ENCODE data around the gene LRRFIP2. TPM values are rescaled to one million over a fixed set of nuclear protein-coding genes. Genes with fewer than 3 reads are reported as not detected.
A peak's percentile ranks its signal among the peaks of the same experiment; 100 is the strongest.
"Not testable (repeated sequence)": the region's sequence is repeated elsewhere in the genome, so short reads cannot be mapped to it uniquely, and the experiment has no call there.

The LRRFIP2 gene
- total RNA-seq, 2 donors from 2014 or later, result 17.3 to 41.0 TPM

DNA sequence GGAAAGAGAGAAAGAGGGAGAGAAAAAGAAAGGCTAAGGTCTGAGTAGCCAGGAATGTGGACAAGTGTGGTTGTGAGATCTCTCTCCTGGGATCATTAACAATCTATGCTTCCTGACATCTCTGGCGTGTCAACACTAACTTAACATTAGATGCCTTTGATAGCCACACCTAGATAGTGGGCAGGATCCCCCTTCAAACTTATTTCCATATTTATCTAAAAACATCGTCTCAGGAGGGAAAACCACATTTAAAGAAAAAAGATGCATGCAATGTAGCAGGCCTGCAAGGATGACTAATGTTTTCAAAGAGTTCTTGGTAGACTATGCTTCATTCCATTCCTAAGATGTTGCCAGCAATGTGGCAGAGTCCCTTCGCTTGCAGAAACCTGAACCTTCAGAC, 100.2 kb downstream of the LRRFIP2 start:
- H3K36me3 Mint-ChIP-seq, result peaks cover 0 to 4% of the 10 kb centered on the region in 2 donors
- H3K27ac Mint-ChIP-seq, result no peak overlapping the region
- ATAC-seq, result peak in 1 of 2 donors; percentile 75
- H3K9me3 Mint-ChIP-seq, result no peaks in the 10 kb centered on the region
- DNase-seq (ENCODE audit: low spot score in 2 of 2), result no peak

DNA sequence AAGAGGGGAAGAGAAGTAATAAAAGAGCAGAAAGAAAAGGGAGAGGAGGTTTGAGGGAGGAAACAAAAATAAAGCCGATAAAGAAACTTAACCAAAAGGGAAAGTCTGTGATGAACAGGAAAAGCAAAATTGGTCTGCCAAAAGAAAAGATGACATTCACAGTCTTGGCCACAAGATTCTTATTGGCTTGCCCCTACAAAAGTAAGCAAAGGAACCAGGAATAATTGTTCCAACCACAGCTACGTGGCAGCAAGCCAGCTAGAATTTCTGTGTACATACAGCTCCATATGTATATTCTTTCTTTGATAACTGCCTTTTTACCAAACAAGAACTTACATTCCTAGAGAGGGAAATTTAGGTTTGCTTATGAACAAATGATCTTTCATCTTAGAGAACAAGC, 101.5 kb downstream of the LRRFIP2 start:
- DNase-seq (ENCODE audit: low spot score in 2 of 2) (no peak), ATAC-seq (peak in 1 of 2 donors; percentile 20)
- Mint-ChIP-seq H3K36me3 (peaks cover 0 to 4% of the 10 kb centered on the region in 2 donors), H3K27ac (no peak overlapping the region), H3K9me3 (no peaks in the 10 kb centered on the region)

DNA sequence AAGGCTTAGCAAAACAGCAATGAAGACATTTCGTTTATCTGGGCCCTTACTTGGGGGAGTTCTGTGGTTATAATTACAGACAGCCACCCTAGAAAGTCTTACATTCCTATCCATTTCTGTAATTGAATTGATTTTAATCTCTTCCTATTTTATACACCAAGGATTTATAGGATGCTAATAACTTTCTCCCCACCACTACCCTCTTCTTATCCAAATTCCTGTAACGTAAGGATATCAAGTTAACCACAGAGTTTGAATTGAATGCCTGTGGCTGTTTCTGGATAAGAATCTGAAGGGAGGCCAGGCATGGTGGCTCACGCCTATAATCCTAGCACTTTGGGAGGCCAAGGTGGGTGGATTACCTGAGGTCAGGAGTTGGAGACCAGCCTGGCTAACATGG, 102.5 kb downstream of the LRRFIP2 start:
- ATAC-seq (no peak), DNase-seq (ENCODE audit: low spot score in 2 of 2) (no peak)
- H3K9me3 Mint-ChIP-seq, result no peaks in the 10 kb centered on the region
- H3K27ac Mint-ChIP-seq, result no peak overlapping the region
- peaks cover 0 to 4% of the 10 kb centered on the region in 2 donors for H3K36me3 Mint-ChIP-seq

DNA sequence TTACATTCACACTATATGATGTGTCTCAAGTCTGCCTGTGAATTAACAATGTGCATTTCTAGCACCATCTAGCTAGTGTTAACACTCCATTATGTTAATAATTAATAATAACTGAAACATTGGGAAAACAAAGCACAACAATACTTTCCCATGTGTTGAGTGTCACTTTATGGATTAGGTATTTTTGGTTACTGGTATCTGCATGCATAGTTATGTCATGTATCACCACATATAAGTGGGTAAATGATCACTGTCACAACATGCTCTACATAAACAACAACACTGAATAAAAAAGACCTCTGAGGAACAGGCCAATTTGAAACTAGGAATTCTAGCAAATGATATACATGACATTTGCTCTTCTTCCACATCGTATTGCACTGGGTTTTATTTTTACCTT, 106.4 kb downstream of the LRRFIP2 start:
- no peaks in the 10 kb centered on the region for H3K9me3 Mint-ChIP-seq
- DNase-seq (ENCODE audit: low spot score in 2 of 2) (no peak), ATAC-seq (no peak)
- no peak overlapping the region for H3K27ac Mint-ChIP-seq
- H3K36me3 Mint-ChIP-seq, result no peaks in the 10 kb centered on the region

DNA sequence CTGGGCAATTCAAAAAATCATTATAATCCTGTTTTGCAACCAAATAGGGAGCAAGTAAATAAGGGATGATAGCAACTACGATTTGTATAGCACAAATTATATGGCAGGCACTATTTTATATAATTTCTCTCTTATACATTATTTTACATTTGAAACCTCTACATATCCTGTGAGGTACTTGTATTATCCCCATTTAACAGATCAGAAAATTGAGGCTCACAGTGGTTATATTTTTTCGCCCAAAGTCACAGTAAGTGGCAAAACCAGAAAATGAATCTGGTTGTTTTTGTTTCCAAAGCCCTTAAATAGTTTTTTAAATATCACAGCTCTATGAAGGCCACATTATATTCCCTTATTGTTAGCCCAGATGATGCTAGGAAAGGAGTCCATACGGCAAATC, 106.8 kb downstream of the LRRFIP2 start:
- DNase-seq (ENCODE audit: low spot score in 2 of 2) (no peak), ATAC-seq (no peak)
- no peaks in the 10 kb centered on the region for H3K9me3 Mint-ChIP-seq
- no peaks in the 10 kb centered on the region for H3K36me3 Mint-ChIP-seq
- H3K27ac Mint-ChIP-seq, result no peak overlapping the region

DNA sequence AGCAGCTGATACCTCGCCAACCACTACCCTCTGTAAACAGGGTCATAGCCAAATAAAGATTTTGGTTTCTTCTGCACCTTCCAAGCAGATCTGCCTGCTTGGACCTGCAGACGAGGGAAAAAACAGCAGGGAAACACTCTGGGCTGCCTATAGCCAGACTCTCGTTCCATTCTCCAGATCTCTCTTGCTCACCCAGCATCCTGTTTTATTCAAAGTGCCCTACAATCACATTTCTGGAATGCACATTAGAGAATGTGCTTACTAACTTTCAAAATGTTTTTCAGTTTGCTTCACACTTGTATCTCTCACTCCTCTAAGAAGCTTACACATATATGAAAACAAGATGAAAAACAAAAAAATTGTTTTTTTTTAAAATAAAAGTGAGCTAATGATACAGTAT, 109.6 kb downstream of the LRRFIP2 start:
- Mint-ChIP-seq H3K36me3 (peaks cover 0 to 7% of the 10 kb centered on the region in 2 donors), H3K27ac (no peak overlapping the region), H3K9me3 (no peaks in the 10 kb centered on the region)
- ATAC-seq (no peak), DNase-seq (ENCODE audit: low spot score in 2 of 2) (no peak)

DNA sequence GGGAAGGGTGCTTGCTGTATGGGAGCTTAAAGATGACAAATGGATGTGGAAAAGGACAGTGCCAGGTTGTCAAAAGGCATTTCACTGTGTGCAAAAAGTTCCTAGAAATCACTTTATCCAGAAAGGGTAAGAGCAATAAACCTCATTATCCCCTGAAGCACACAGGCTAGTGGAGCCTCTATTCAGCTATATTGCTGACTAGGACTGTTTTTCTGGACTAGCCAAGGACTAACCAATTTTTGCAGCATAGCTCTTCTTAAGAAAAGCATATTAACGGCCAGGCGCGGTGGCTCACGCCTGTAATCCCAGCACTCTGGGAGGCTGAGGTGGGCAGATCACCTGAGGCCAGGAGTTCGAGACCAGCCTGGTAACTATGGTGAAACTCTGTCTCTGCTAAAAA, 116.3 kb downstream of the LRRFIP2 start:
- no peaks in the 10 kb centered on the region for H3K9me3 Mint-ChIP-seq
- ATAC-seq, result no peak
- H3K36me3 Mint-ChIP-seq, result peaks cover 0 to 7% of the 10 kb centered on the region in 2 donors
- no peak for DNase-seq (ENCODE audit: low spot score in 2 of 2)
- no peak overlapping the region for H3K27ac Mint-ChIP-seq

DNA sequence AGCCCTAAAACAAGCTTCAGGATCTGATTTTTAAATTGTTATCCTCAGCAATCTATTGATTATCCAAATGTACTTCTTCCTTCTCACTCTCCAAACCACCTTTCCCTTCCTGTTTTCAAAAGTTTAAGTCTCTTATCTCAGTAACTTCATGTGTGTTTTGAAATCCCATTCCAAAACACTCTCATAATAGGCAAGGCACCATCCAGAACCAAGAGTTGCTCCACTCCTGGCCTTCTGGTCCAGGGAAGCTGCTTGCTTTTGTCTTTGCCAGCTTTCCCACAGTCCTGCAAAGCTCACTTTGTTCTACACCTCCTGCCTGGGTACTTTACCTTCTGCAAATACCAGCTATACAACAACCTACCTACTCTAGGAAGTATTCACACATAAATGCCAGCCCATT, 117.6 kb downstream of the LRRFIP2 start:
- no peak for ATAC-seq
- H3K9me3 Mint-ChIP-seq, result no peaks in the 10 kb centered on the region
- DNase-seq (ENCODE audit: low spot score in 2 of 2), result no peak
- H3K36me3 Mint-ChIP-seq, result peaks cover under 1 to 6% of the 10 kb centered on the region in 2 donors
- peak overlapping the region; percentile 40 to 69 for H3K27ac Mint-ChIP-seq

DNA sequence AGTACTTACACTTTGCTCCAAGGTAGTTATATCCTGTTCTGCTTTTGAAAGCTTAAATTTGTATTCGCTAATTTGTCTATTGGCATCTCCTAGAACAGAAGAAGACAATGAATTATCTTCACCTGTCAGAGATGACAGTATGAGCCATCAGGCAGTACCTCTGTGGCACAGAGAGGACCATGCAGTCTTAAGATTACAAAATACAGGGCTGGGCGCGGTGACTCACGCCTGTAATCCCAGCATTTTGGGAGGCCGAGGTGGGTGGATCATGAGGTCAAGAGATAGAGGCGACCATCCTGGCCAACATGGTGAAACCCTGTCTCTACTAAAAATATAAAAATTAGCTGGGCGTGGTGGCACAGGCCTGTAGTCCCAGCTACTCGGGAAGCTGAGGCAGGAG, 119.3 kb downstream of the LRRFIP2 start:
- not testable (repeated sequence) for H3K9me3 Mint-ChIP-seq; ATAC-seq; DNase-seq (ENCODE audit: low spot score in 2 of 2)
- Mint-ChIP-seq H3K27ac (peak overlapping the region in 1 of 2 donors; percentile 89), H3K36me3 (peaks cover 0 to 12% of the 10 kb centered on the region in 2 donors)

DNA sequence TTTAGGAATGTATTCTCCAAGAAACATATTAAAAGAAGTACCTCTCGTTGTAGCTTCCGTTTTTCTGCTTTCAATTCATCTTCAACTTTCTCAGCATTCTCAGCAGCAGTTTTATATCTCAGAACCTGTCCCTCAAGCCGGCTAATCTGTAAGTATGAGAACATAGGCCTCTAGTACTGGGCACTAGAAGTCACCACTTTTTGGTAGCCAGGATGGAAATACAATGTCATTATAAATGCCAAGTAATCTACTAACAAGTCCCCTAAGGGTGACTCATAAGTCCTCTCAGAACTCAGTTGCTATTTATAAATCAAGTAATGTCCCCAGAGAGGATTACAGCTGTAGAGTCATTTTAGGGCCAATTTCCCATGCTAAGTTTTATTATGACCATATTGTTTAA, 120.0 kb downstream of the LRRFIP2 start:
- Mint-ChIP-seq H3K36me3 (peaks cover 3 to 15% of the 10 kb centered on the region in 2 donors), H3K9me3 (no peaks in the 10 kb centered on the region), H3K27ac (peak overlapping the region; percentile 76 to 89)
- peak; percentile 89 to 95 for ATAC-seq
- no peak for DNase-seq (ENCODE audit: low spot score in 2 of 2)

DNA sequence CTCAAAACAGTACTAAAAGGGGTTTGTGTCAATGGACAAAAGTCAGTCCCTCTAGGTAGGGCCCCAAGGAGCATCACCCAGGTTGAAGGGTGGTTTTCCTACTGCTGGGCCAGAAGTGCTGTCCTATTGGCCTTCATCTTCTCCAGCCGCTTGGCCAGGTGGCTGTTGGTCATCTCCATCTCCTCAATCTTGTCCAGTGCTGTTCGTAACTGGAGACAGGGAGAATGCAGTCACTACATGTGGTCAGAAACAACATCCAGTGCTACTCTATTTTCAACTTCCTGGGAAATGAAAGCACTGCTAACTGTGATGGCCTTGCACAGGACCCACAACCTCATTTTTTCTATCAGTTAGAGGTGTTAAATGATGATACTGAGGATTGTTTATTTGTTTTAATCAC, 120.6 kb downstream of the LRRFIP2 start:
- DNase-seq (ENCODE audit: low spot score in 2 of 2), result no peak
- Mint-ChIP-seq H3K36me3 (peaks cover 9 to 21% of the 10 kb centered on the region in 2 donors), H3K27ac (peak overlapping the region; percentile 15 to 89), H3K9me3 (no peaks in the 10 kb centered on the region)
- ATAC-seq, result no peak

DNA sequence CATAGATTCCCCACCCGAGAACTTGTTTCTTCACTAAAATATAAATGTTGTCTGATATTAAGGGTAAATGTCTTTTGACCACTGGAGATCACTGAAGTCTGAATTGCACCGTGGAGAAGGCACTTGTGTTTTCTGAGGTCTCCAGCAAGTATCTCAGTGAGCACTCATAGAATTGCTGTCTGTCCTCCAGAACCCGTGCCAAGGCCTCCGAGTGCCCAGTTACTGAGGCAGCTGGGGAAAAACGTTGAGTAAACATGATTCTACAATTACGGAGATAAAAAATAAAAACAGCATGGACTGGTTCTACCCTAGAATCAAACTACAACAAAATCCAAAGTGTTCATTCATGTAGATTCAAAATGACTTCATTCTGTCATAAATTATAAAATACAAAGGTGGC, 121.0 kb downstream of the LRRFIP2 start:
- ATAC-seq (no peak), DNase-seq (ENCODE audit: low spot score in 2 of 2) (no peak)
- Mint-ChIP-seq H3K27ac (peak overlapping the region; percentile 55 to 89), H3K36me3 (peaks cover 13 to 24% of the 10 kb centered on the region in 2 donors), H3K9me3 (no peaks in the 10 kb centered on the region)

DNA sequence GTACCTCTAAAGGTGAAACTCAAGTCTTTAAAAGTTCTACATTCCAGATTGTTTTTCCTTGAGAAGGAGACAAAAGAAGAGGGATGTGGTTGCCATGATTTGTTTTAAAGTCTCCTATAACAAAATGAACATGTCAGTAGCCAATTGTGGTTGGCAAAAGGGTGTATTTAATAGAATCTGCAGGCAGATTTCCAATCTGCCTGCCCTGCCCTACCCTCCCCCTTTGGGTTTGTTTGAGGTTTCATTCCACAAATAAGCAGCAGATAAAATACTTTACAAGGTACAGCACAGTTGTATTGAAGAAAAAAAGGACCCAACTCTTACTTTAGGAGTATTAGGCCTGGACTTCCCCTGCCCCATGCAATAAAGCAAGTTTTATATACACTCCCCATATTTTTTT, 121.5 kb downstream of the LRRFIP2 start:
- no peaks in the 10 kb centered on the region for H3K9me3 Mint-ChIP-seq
- ATAC-seq (no peak), DNase-seq (ENCODE audit: low spot score in 2 of 2) (no peak)
- peak overlapping the region in 1 of 2 donors; percentile 15 for H3K27ac Mint-ChIP-seq
- peaks cover 17 to 24% of the 10 kb centered on the region in 2 donors for H3K36me3 Mint-ChIP-seq

DNA sequence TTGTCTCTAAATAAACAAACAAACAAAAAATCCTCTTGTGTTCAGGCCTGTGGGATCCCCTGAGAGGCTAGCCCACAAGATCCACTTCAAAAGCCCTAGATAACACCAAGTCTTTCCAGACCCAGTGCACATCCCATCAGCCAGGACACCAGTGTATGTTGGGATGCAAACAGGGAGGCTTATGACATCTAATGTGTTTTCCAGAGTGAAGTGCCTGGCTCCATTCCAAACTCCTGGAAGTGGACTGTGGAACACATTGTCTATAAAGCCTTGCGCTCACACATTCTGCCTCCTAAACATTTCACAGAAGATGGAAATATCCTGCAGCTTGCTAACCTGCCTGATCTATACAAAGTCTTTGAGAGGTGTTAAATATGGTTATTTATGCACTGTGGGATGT, 124.1 kb downstream of the LRRFIP2 start:
- peaks cover 21 to 24% of the 10 kb centered on the region in 2 donors for H3K36me3 Mint-ChIP-seq

DNA sequence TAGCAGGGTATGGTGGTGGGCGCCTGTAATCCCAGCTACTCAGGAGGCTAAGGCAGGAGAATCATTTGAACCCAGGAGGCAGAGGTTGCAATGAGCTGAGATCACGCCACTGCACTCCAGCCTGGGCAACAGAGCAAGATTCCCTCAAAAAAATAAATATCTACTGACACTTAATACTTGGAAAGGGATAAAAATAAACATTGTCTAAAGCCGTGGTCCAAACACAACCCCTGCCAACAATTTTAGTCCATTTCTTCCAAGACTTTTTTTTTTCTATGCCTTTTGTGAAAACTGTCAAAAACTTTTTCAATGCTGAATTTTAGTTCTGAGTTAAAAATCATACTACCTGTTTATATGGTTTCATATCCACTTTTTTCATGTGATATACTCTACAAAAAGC, 131.7 kb downstream of the LRRFIP2 start:
- not testable (repeated sequence) for H3K9me3 Mint-ChIP-seq; ATAC-seq; DNase-seq (ENCODE audit: low spot score in 2 of 2); H3K27ac Mint-ChIP-seq
- H3K36me3 Mint-ChIP-seq, result peaks cover 0 to 13% of the 10 kb centered on the region in 2 donors

More for the DNA sequence above, 124.1 kb downstream of the LRRFIP2 start:
- DNase-seq (ENCODE audit: low spot score in 2 of 2) (no peak), ATAC-seq (no peak)
- H3K9me3 Mint-ChIP-seq, result no peaks in the 10 kb centered on the region
- H3K27ac Mint-ChIP-seq, result no peak overlapping the region

DNA sequence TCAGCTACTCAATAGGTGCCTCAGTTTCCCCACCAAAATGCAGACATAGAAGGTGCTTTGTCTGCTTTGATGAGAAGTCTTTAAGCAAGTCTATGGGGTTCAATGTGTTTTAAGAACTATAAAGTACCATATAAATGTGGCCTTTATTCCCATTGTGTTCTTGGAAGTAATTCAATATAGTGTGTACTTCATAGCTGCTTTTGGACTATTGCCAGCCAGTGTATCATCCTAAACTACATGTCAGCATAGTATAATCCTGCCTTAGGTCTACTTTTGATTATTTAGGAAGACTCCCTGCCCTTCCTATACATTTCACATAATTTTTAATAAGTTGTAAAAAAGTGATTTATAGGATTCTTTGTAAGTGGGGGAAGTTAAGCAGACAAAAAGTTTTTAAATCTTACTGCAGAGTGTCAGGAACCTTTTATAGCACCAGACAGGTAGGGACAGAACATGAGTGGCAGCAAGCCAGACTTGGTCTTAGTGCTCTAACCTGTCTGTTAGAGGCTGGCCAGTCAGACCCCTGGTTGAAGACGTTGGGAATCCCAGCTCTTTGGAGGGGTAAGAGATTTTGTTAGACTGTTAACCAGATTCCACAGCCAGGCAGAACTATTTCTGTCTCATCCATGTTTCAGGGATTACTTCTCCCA, 132.7 kb downstream of the LRRFIP2 start:
- ATAC-seq (no peak), DNase-seq (ENCODE audit: low spot score in 2 of 2) (no peak)
- Mint-ChIP-seq H3K36me3 (peaks cover 7 to 14% of the 10 kb centered on the region in 2 donors), H3K9me3 (no peaks in the 10 kb centered on the region), H3K27ac (no peak overlapping the region)

DNA sequence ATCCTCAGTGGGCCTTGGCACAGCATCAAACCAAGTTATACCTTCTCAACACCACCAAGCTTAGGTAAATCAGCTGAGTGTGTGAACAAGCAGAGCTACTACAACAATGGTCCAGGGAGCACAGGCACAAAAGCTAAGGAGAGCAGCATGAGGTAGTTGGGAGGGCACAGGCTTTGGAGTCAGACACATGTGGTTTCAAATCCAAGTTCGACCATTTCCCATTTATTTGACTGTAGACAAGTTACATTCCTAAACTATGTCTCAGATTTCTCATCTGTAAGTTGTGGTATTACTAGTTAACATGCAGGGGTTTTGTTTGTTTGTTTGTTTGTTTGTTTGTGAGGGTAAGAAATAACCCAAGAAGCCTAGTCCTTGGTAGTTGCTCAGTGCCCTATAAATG, 134.2 kb downstream of the LRRFIP2 start:
- ATAC-seq (no peak), DNase-seq (ENCODE audit: low spot score in 2 of 2) (no peak)
- no peaks in the 10 kb centered on the region for H3K9me3 Mint-ChIP-seq
- H3K36me3 Mint-ChIP-seq, result peaks cover 21 to 28% of the 10 kb centered on the region in 2 donors
- H3K27ac Mint-ChIP-seq, result peak overlapping the region in 1 of 2 donors; percentile 56

DNA sequence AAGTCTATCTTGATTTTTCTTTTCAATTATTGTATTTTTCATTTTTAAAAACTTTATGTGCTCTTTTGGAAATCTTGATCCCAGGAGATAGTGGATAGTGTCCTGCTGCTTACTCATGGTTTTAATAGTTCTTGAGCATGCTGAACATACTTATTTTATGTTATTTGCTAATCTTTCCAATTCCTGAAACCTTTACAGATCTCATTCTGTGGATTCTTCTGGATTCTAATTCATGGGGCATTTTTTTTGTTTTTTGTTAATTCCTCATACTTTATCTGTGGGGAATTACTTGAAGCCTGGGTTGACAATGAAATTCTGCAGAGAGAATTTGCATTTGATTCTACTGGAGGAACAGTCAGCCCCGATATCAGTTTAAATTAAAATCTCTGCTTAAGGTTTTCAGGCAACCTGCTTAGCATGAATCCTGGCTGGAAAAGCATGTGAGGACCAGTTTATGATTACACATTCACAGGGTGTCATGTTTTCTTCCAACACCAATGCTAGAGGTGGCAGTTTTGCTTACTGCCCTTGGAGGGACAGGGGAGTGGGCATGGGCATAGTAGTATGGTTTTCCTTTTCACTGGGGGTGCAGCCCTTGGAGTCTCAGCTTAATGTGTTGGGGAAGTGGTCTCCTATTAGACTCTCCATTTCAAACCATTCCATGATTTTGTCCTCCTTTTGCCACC, 135.1 kb downstream of the LRRFIP2 start:
- DNase-seq (ENCODE audit: low spot score in 2 of 2), result no peak
- peaks cover 30 to 34% of the 10 kb centered on the region in 2 donors for H3K36me3 Mint-ChIP-seq
- ATAC-seq, result no peak
- no peaks in the 10 kb centered on the region for H3K9me3 Mint-ChIP-seq
- H3K27ac Mint-ChIP-seq, result peak overlapping the region in 1 of 2 donors; percentile 56
